Measurements from ENCODE around the gene MXI1. TPM values are rescaled to one million over a fixed set of nuclear protein-coding genes. Genes with fewer than 3 reads are reported as not detected.
"Not testable (repeated sequence)": the region's sequence is repeated elsewhere in the genome, so short reads cannot be mapped to it uniquely, and the experiment has no call there.

MXI1 gene
- total RNA-seq, 1 donor: 8.2 TPM

DNA sequence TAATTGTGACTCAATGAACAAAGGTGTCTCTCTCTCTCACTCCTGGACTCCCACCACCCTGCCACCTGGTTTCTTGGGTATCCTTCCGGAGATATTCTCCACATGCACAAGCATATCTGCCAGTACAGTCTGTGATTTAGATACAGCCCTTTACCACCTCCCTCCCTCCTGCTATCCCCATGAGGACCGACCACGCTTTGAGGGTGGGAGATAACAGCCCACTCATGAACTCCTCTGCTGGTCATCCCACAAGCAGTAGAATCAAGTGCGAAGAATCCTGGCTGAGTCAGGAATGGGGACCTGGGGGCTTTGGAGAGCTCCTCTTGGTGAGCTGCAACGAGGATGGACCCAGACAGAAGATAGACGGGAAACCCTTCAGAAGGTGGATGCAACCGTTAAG, 28.2 kb upstream of the MXI1 start:
- DNase-seq (ENCODE audit: low read depth): no peak
- TF ChIP-seq CTCF (IDR thresholded peaks at IDR 0.05; ENCODE audit: insufficient read depth, low read depth, low read length): no peak
- H3K4me3 ChIP-seq (ENCODE audit: low read depth, low read length): no peak overlapping the region

DNA sequence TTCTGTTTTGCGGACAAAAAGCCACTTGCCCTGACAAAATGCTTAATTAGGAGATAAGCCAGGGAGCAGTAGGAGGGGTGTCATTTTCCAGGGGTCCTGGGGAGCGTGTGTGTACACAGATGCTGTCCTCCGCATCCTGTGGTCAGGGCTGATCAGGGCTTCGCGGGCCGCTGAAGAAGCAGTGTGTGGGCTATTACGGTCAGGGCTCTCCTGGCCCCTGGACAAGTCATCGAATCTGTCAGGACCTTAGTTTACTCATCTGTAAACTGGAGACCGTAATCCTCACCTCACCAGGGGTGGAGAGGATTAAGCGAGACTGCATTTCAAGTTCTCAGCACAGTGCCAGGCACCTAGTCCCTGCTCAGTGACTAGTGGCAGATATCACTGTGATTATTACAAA, 26.0 kb upstream of the MXI1 start:
- no peak for TF ChIP-seq CTCF (IDR thresholded peaks at IDR 0.05; ENCODE audit: insufficient read depth, low read depth, low read length)
- H3K4me3 ChIP-seq (ENCODE audit: low read depth, low read length): no peak overlapping the region
- no peak for DNase-seq (ENCODE audit: low read depth)

DNA sequence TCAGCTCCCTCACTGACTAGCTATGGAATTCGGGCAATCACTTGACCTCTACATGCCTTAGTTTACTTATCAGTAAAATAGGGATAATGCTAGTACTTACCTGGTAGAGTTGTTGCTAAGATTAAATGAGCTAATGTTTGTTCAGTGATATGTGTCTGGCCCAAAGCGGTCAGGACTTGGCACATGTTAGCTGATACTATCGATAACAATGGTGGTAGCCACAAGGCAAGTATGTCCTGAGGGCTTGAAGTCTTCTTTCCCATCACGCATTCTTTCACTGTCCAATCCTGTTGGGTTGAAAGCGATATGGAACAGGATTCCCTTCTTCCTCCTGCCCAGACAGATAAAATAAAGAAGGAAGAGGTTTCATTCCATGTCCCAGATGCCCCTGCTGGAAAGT, 25.5 kb upstream of the MXI1 start:
- TF ChIP-seq CTCF (IDR thresholded peaks at IDR 0.05; ENCODE audit: insufficient read depth, low read depth, low read length): no peak

DNA sequence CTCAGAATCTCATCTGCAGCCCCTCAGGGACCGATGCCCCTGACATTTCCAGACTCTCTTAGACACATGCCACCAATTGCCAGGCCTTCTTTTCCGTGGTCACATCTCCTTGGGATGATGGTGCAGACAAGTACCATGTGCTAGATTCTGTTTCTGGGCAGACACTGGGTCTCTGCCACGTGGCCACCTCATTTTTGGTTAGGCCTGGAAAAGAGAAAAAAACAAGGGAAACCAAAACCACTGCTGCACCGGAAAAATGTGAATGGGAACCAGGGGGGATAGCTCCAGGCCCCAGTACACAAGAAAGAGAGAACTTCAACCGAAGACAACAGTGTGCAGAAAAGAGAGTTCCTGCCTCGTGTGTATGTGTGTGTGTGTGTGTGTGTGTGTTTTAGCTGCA, 23.0 kb upstream of the MXI1 start:
- TF ChIP-seq CTCF (IDR thresholded peaks at IDR 0.05; ENCODE audit: insufficient read depth, low read depth, low read length): no peak
- DNase-seq (ENCODE audit: low read depth): no peak
- H3K4me3 ChIP-seq (ENCODE audit: low read depth, low read length): no peak overlapping the region

More for the DNA sequence above, 25.5 kb upstream of the MXI1 start:
- no peak overlapping the region for H3K4me3 ChIP-seq (ENCODE audit: low read depth, low read length)
- DNase-seq (ENCODE audit: low read depth): no peak

GRCh38 chr10:110185646-110186182, 21.7 kb upstream of the MXI1 start:
- not testable (repeated sequence) for H3K4me3 ChIP-seq (ENCODE audit: low read depth, low read length); DNase-seq (ENCODE audit: low read depth)

GRCh38 chr10:110190170-110190569, 17.2 kb upstream of the MXI1 start:
- no peak for TF ChIP-seq CTCF (IDR thresholded peaks at IDR 0.05; ENCODE audit: insufficient read depth, low read depth, low read length)
- no peak for DNase-seq (ENCODE audit: low read depth)

DNA sequence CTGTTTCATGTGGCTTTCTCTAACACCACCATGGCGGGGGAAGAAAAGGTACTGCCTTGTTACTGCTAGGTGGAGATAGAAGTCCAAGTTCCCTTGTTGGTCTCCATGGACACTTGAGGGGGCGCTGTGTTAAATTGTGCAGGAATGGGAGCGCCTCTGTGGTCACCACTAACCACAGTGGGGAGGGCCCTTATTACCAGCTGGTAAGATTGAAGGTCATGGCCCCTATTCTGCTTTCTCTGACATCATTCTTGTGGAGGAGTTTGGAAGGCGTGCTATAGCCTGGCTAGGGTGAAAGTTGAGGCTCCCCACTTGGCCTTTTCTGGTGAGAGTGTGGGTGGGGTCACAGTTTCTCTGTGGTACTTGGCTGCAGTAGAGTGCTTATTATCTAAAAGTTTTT, 14.9 kb upstream of the MXI1 start:
- TF ChIP-seq CTCF (IDR thresholded peaks at IDR 0.05; ENCODE audit: insufficient read depth, low read depth, low read length): no peak
- peak; percentile 6 for DNase-seq (ENCODE audit: low read depth)
- H3K4me3 ChIP-seq (ENCODE audit: low read depth, low read length): no peak overlapping the region

More at GRCh38 chr10:110190170-110190569, 17.2 kb upstream of the MXI1 start:
- H3K4me3 ChIP-seq (ENCODE audit: low read depth, low read length): no peak overlapping the region
